Central memory CD4-positive, alpha-beta T cell (primary cell): ENCODE data around the gene GOLGA8J.
"Not testable (repeated sequence)": the region's sequence is repeated elsewhere in the genome, so short reads cannot be mapped to it uniquely, and the experiment has no call there.

Experiments
- DNase-seq: peaks from one replicate; pipeline ENCODE4 v3.0.0; 2022

The GOLGA8J gene

GRCh38 chr15:30073915-30074314 lies 8.8 kb upstream of the GOLGA8J start:
- no peak for DNase-seq

- not testable (repeated sequence) for DNase-seq
These were observed 1.9 kb upstream of the GOLGA8J start for GRCh38 chr15:30080816-30081215.

GRCh38 chr15:30097827-30098226 lies 15.1 kb downstream of the GOLGA8J start:
- not testable (repeated sequence) for DNase-seq

GRCh38 chr15:30102890-30103289 lies 20.1 kb downstream of the GOLGA8J start:
- not testable (repeated sequence) for DNase-seq

GRCh38 chr15:30103941-30104507 lies 21.3 kb downstream of the GOLGA8J start:
- not testable (repeated sequence) for DNase-seq

- DNase-seq, result not testable (repeated sequence)
These were observed 27.8 kb downstream of the GOLGA8J start for GRCh38 chr15:30110591-30110990.

- DNase-seq, result peak; percentile 6
These were observed 47.3 kb downstream of the GOLGA8J start for GRCh38 chr15:30130066-30130465.

GRCh38 chr15:30134751-30135150 lies 52.0 kb downstream of the GOLGA8J start, which contains the start of gene GOLGA8T:
TSS of gene GOLGA8T (plus strand) at chr15:30135051. CDS start at chr15:30135149, 98 bp downstream.
- not testable (repeated sequence) for DNase-seq
